GM12878 (cell line): ENCODE measurements around the gene FAM53B. TPM values are rescaled to one million over a fixed set of nuclear protein-coding genes. Genes with fewer than 3 reads are reported as not detected.

Source experiments
- ATAC-seq: fragments of 200-7000 bp; cut with Tn5 transposase; 3 replicates; pipeline ENCODE4 v1.9.1; 2020; ENCODE audit warnings: mild to moderate bottlenecking, moderate library complexity
- BruUV-seq: library from RNA; stranded (reverse); fragments of 400-500 nt; replicated peaks from 2 replicates; lab custom pipeline; 2021; lab: Mats Ljungman, UMichigan
- CTCF ChIA-PET: fragments of 300-600 bp; sonication (Branson Sonifier 250); formaldehyde crosslinking; extraction: SDS; loops from one replicate; lab custom pipeline; 2021; ENCODE audit warnings: inconsistent platforms; lab: Yijun Ruan, JAX
- POLR2A ChIA-PET: fragments of 350-600 bp; formaldehyde crosslinking; extraction: SDS; loops from one replicate; lab custom pipeline; 2021; ENCODE audit warnings: inconsistent platforms; lab: Charles Lee
- RAD21 ChIA-PET: fragments of 300-600 bp; sonication (Branson Sonifier 250); formaldehyde crosslinking; loops from one replicate; lab custom pipeline; 2023; ENCODE audit warnings: antibody characterized with exemption; ENCODE audit not compliant: unreplicated experiment; lab: Charles Lee
- SMC1A ChIA-PET: fragments of 300-600 bp; sonication (Branson Sonifier 250); formaldehyde crosslinking; loops from one replicate; lab custom pipeline; 2023; ENCODE audit not compliant: unreplicated experiment, uncharacterized antibody; lab: Charles Lee
- DNase-seq: peaks from one replicate; pipeline ENCODE4 v3.0.0-alpha.2; 2011; ENCODE audit warnings: low read depth, low spot score
- FAIRE-seq: peaks from 3 replicates; lab custom pipeline; 2011; peaks lifted over from hg19 to GRCh38; lab: Jason Lieb, UNC
- H2AFZ ChIP-seq: 2 replicates; pipeline ENCODE4 v1.6.0; 2011; ENCODE audit warnings: low read depth, low read length, control low read depth; ENCODE audit not compliant: control insufficient read depth
- H3K27ac ChIP-seq: 2 replicates; pipeline ENCODE4 v1.5.1; 2011; ENCODE audit warnings: control low read depth; ENCODE audit not compliant: control insufficient read depth, insufficient read depth
- H3K27me3 ChIP-seq, 2 experiments: replicated peaks in 1 of 2; 2 replicates each; pipeline versions ENCODE4 v1.6.0 to v1.6.1; 2011; ENCODE audit warnings: low read length in 1 of 2; ENCODE audit not compliant: control insufficient read depth in 2 of 2, insufficient read depth in 2 of 2
- H3K36me3 ChIP-seq, 2 experiments: 2 replicates each; pipeline ENCODE4 v1.5.1; 2011; ENCODE audit warnings: low read length in 1 of 2; ENCODE audit not compliant: control insufficient read depth in 2 of 2, insufficient read depth in 2 of 2
- H3K4me1 ChIP-seq: 2 replicates; pipeline ENCODE4 v1.6.1; 2011; ENCODE audit warnings: mild to moderate bottlenecking, low read length, moderate library complexity, mixed read lengths; ENCODE audit not compliant: control insufficient read depth, insufficient read depth
- H3K4me2 ChIP-seq: 2 replicates; pipeline ENCODE4 v1.6.0; 2011; ENCODE audit warnings: control low read depth; ENCODE audit not compliant: control insufficient read depth, insufficient read depth
- H3K4me3 ChIP-seq: fragments of 200-600 bp; sonication (generic); 2 replicates; pipeline ENCODE4 v1.5.1; 2016
- H3K79me2 ChIP-seq: 2 replicates; pipeline ENCODE4 v1.6.0; 2011; ENCODE audit warnings: low read length; ENCODE audit not compliant: control insufficient read depth, insufficient read depth
- H3K9ac ChIP-seq: 2 replicates; pipeline ENCODE4 v1.8.0; 2011; ENCODE audit warnings: low read length, control low read depth, mixed read lengths; ENCODE audit not compliant: control insufficient read depth, insufficient read depth
- H3K9me3 ChIP-seq: replicated peaks from 3 replicates; pipeline ENCODE4 v1.5.1; 2011; ENCODE audit warnings: mild to moderate bottlenecking, low read length; ENCODE audit not compliant: control insufficient read depth, insufficient read depth
- H4K20me1 ChIP-seq: 2 replicates; pipeline ENCODE4 v1.6.0; 2011; ENCODE audit not compliant: control insufficient read depth, insufficient read depth
- LARP7 ChIP-seq: fragments of 450-650 bp; IDR thresholded peaks from 2 replicates; pipeline ENCODE4 v1.6.1; 2017; ENCODE audit warnings: mild to moderate bottlenecking
- MYC ChIP-seq: IDR thresholded peaks from 2 replicates; pipeline ENCODE4 v1.6.1; 2011; ENCODE audit warnings: mild to moderate bottlenecking, low read length, moderate library complexity, inconsistent platforms; ENCODE audit not compliant: insufficient read depth, insufficient replicate concordance, insufficient read length, severe bottlenecking
- SMARCA5 ChIP-seq: fragments of 450-650 bp; IDR thresholded peaks from 2 replicates; pipeline ENCODE4 v1.6.1; 2017; ENCODE audit warnings: mild to moderate bottlenecking
- ZSCAN29 ChIP-seq: fragments of 450-650 bp; IDR thresholded peaks from 2 replicates; pipeline ENCODE4 v1.6.1; 2017; ENCODE audit warnings: mild to moderate bottlenecking, moderate library complexity
- WGBS: methylation state at CpG from one replicate; pipeline ENCODE4 v1.1.6; 2016; ENCODE audit warnings: low lambda C conversion rate; ENCODE audit not compliant: insufficient replicate concordance, insufficient coverage; ENCODE audit errors: missing lambda C conversion rate; 5-methylcytosine and 5-hydroxymethylcytosine counted together
- in situ Hi-C: fragments of 300-500 bp; cut with MboI; formaldehyde crosslinking; loops from 9 replicates; pipeline ENCODE4 v1.14.3; 2018; ENCODE audit warnings: mixed read lengths
- intact Hi-C: fragments of 100-400 bp; cut with micrococcal nuclease; formaldehyde crosslinking; loops from one replicate; pipeline ENCODE4 v1.14.2; 2022; ENCODE audit not compliant: unreplicated experiment
- polyA plus RNA-seq, 11 experiments: library from polyadenylated mRNA; depleted of rRNA in 4 of 11; unstranded in 6 of 11; stranded (reverse) in 5 of 11; fragments of >200 nt; fragmentation: Nextera tagmentation in 4 of 11; fragmentation: Illumina TruSeq in 1 of 11; extraction: Ambion mirVana in 4 of 11; extraction: Trizol in 1 of 11; gene quantifications; 1 replicate in 1 of 11; 2 replicates in 10 of 11; pipeline versions ENCODE4 v1.2.1 to v1.2.3, GENCODE V29; 2011 to 2016; ENCODE audit warnings: inconsistent platforms in 2 of 11, missing spikeins in 2 of 11, low read depth in 1 of 11
- total RNA-seq, 4 experiments: library from RNA; depleted of rRNA in 3 of 4; stranded (reverse); fragments of >200 nt in 3 of 4; fragmentation: Illumina TruSeq in 1 of 4; extraction: Trizol in 1 of 4; gene quantifications; 2 replicates each; pipeline versions ENCODE4 v1.2.1 to v1.2.3, GENCODE V29; 2013 to 2021
- TF ChIP-seq, protein P1 (sequence below): IDR thresholded peaks from 2 replicates; pipeline ENCODE4 v1.6.1; 2012; ENCODE audit warnings: improper control_type of control experiment, low read depth, low read length; ENCODE audit not compliant: insufficient replicate concordance

The FAM53B gene
- total and polyA plus RNA-seq, 10 of the 15 experiments (the other 5 are each of a cell fraction or from before 2014, with no cell fraction given) = 0.05 to 26.3 (median 8.1) TPM

- in situ Hi-C loops = no loop called here
- H3K36me3 ChIP-seq = peaks cover 17 to 23% of the 10 kb centered on the region in 2 experiments
- no peaks in the 10 kb centered on the region; the same call in none of the 2 replicates for H3K79me2 ChIP-seq
These were observed 58.9 kb downstream of the FAM53B start for GRCh38 chr10:124685261-124685660.

More at GRCh38 chr10:124685261-124685660, 58.9 kb downstream of the FAM53B start:
- 78% methylated on average over 12 of the region's 12 CpGs for WGBS
- H3K4me1 ChIP-seq = peaks cover 51% of the 10 kb centered on the region
- H4K20me1 ChIP-seq = peaks cover 3% of the 10 kb centered on the region; the same call in 1 of the 2 replicates
- BruUV-seq = no TSS peak
- no peak overlapping the region for H3K4me2 ChIP-seq
- no peak for DNase-seq
- no peak for FAIRE-seq
- H3K9ac ChIP-seq = no peak overlapping the region
- ChIA-PET POLR2A (interaction anchor here (1.1 to 8.2 kb wide), 4 partner anchors 12 to 36 kb away, joined by 3 to 139 read pairs (median 23); no protein-coding TSS in a partner anchor), SMC1A (interaction anchor here (0.9 to 12.9 kb wide), 5 partner anchors 8 to 56 kb away, joined by 3 to 334 read pairs (median 54); no protein-coding TSS in a partner anchor), CTCF (interaction anchor here (1.2 to 9.7 kb wide), 4 partner anchors 11 to 64 kb away, joined by 3 to 106 read pairs (median 6); no protein-coding TSS in a partner anchor), RAD21 (interaction anchor here (1.0 to 12.8 kb wide), 3 partner anchors 34 to 107 kb away, joined by 3 to 309 read pairs (median 130); partner anchors contain the start of gene EEF1AKMT2)
- H2AFZ ChIP-seq = no peak overlapping the region
- no peaks in the 10 kb centered on the region for H3K27me3 ChIP-seq
- H3K4me3 ChIP-seq = no peak overlapping the region
- H3K27ac ChIP-seq = no peak overlapping the region
- no peak for ATAC-seq
- intact Hi-C loops = loop anchor here (5.0 kb wide), 1 partner anchor 38 kb away; no protein-coding TSS in a partner anchor
- no peak for TF ChIP-seq MYC
- TF ChIP-seq LARP7 = no peak
- no peak for TF ChIP-seq SMARCA5
- no peak for TF ChIP-seq ZSCAN29
- TF ChIP-seq, protein P1, sequence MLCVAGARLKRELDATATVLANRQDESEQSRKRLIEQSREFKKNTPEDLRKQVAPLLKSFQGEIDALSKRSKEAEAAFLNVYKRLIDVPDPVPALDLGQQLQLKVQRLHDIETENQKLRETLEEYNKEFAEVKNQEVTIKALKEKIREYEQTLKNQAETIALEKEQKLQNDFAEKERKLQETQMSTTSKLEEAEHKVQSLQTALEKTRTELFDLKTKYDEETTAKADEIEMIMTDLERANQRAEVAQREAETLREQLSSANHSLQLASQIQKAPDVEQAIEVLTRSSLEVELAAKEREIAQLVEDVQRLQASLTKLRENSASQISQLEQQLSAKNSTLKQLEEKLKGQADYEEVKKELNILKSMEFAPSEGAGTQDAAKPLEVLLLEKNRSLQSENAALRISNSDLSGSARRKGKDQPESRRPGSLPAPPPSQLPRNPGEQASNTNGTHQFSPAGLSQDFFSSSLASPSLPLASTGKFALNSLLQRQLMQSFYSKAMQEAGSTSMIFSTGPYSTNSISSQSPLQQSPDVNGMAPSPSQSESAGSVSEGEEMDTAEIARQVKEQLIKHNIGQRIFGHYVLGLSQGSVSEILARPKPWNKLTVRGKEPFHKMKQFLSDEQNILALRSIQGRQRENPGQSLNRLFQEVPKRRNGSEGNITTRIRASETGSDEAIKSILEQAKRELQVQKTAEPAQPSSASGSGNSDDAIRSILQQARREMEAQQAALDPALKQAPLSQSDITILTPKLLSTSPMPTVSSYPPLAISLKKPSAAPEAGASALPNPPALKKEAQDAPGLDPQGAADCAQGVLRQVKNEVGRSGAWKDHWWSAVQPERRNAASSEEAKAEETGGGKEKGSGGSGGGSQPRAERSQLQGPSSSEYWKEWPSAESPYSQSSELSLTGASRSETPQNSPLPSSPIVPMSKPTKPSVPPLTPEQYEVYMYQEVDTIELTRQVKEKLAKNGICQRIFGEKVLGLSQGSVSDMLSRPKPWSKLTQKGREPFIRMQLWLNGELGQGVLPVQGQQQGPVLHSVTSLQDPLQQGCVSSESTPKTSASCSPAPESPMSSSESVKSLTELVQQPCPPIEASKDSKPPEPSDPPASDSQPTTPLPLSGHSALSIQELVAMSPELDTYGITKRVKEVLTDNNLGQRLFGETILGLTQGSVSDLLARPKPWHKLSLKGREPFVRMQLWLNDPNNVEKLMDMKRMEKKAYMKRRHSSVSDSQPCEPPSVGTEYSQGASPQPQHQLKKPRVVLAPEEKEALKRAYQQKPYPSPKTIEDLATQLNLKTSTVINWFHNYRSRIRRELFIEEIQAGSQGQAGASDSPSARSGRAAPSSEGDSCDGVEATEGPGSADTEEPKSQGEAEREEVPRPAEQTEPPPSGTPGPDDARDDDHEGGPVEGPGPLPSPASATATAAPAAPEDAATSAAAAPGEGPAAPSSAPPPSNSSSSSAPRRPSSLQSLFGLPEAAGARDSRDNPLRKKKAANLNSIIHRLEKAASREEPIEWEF = no peak
- H3K9me3 ChIP-seq = no peaks in the 10 kb centered on the region
